Peyer's patch (tissue), 4 donors: Measurements from ENCODE around the gene GOLT1A.

ENCODE experiments used
- CTCF ChIP-seq, 6 experiments: fragments of 450-650 bp in 4 of 6; fragments of 200-600 bp in 2 of 6; sonication (generic) in 1 of 6; IDR thresholded peaks; one replicate each; pipeline ENCODE4 v1.5.1; 2017 to 2019; ENCODE audit warnings: antibody characterized with exemption in 6 of 6, mild to moderate bottlenecking in 3 of 6, moderate library complexity in 1 of 6
- POLR2A ChIP-seq, 2 donors: fragments of 450-650 bp; IDR thresholded peaks; one replicate each; pipeline ENCODE4 v1.5.1; 2017; ENCODE audit warnings: antibody characterized with exemption in 2 of 2, mild to moderate bottlenecking in 2 of 2, moderate library complexity in 2 of 2

GRCh38 chr1:204178487-204179281, 35.1 kb downstream of the GOLT1A start:
- no peak for TF ChIP-seq CTCF (IDR thresholded peaks at IDR 0.05)
- no peak for TF ChIP-seq POLR2A (IDR thresholded peaks at IDR 0.05)
